GM10847 (cell line): ENCODE results near the gene SRRD.

Experiments used
- POLR2A ChIP-seq: IDR thresholded peaks from 2 replicates; pipeline ENCODE4 v1.6.1; 2011; ENCODE audit not compliant: insufficient read length; ENCODE audit errors: extremely low read depth

The SRRD gene

GRCh38 chr22:26448334-26448733 is 35.3 kb upstream of the SRRD start:
- TF ChIP-seq POLR2A, result no peak

GRCh38 chr22:26448941-26449340 is 34.7 kb upstream of the SRRD start:
- TF ChIP-seq POLR2A, result no peak

- TF ChIP-seq POLR2A, result no peak
These were observed 33.1 kb upstream of the SRRD start for GRCh38 chr22:26450453-26451185.

- no peak for TF ChIP-seq POLR2A
These were observed 31.3 kb upstream of the SRRD start for GRCh38 chr22:26452236-26453016.

GRCh38 chr22:26453216-26453615 is 30.5 kb upstream of the SRRD start:
- no peak for TF ChIP-seq POLR2A

GRCh38 chr22:26453812-26454500 is 29.7 kb upstream of the SRRD start:
- TF ChIP-seq POLR2A, result no peak

GRCh38 chr22:26457661-26458272 is 25.9 kb upstream of the SRRD start:
- TF ChIP-seq POLR2A, result no peak

- no peak for TF ChIP-seq POLR2A
These were observed 23.5 kb upstream of the SRRD start for GRCh38 chr22:26460202-26460601.

- no peak for TF ChIP-seq POLR2A
These were observed 22.4 kb upstream of the SRRD start for GRCh38 chr22:26461188-26461810.

GRCh38 chr22:26462051-26462450 is 21.6 kb upstream of the SRRD start:
- no peak for TF ChIP-seq POLR2A

GRCh38 chr22:26462641-26463040 is 21.0 kb upstream of the SRRD start:
- TF ChIP-seq POLR2A, result no peak

GRCh38 chr22:26463101-26463661 is 20.5 kb upstream of the SRRD start:
- TF ChIP-seq POLR2A, result no peak

GRCh38 chr22:26463688-26464087 is 20.0 kb upstream of the SRRD start:
- no peak for TF ChIP-seq POLR2A

- TF ChIP-seq POLR2A, result no peak
These were observed 19.4 kb upstream of the SRRD start for GRCh38 chr22:26464312-26464711.

GRCh38 chr22:26466196-26466595 is 17.5 kb upstream of the SRRD start:
- TF ChIP-seq POLR2A, result no peak
